ENCODE measurements around the gene PPP1R26.
"Not testable (repeated sequence)": the region's sequence is repeated elsewhere in the genome, so short reads cannot be mapped to it uniquely, and the experiment has no call there.

Gene PPP1R26

GRCh38 chr9:135442075-135442474, 37.5 kb upstream of the PPP1R26 start:
- no peak for DNase-seq (ENCODE audit: low read depth)
- TF ChIP-seq CTCF (IDR thresholded peaks at IDR 0.05; ENCODE audit: low read depth, low read length, missing control alignments): no peak
- H3K4me3 ChIP-seq (ENCODE audit: low read depth, low read length): no peak overlapping the region
- in situ Hi-C loops (cut with HindIII; ENCODE audit: low sequenced_read_pairs): no loop called here

- DNase-seq (ENCODE audit: low read depth): no peak
- no peak for TF ChIP-seq CTCF (IDR thresholded peaks at IDR 0.05; ENCODE audit: low read depth, low read length, missing control alignments)
- in situ Hi-C loops (cut with HindIII; ENCODE audit: low sequenced_read_pairs): no loop called here
Observed at GRCh38 chr9:135443797-135444425, 35.7 kb upstream of the PPP1R26 start.

GRCh38 chr9:135447126-135447525, 32.5 kb upstream of the PPP1R26 start:
- no peak for TF ChIP-seq CTCF (IDR thresholded peaks at IDR 0.05; ENCODE audit: low read depth, low read length, missing control alignments)
- DNase-seq (ENCODE audit: low read depth): no peak
- in situ Hi-C loops (cut with HindIII; ENCODE audit: low sequenced_read_pairs): no loop called here
- no peak overlapping the region for H3K4me3 ChIP-seq (ENCODE audit: low read depth, low read length)

More at GRCh38 chr9:135443797-135444425, 35.7 kb upstream of the PPP1R26 start:
- H3K4me3 ChIP-seq (ENCODE audit: low read depth, low read length): no peak overlapping the region

DNA sequence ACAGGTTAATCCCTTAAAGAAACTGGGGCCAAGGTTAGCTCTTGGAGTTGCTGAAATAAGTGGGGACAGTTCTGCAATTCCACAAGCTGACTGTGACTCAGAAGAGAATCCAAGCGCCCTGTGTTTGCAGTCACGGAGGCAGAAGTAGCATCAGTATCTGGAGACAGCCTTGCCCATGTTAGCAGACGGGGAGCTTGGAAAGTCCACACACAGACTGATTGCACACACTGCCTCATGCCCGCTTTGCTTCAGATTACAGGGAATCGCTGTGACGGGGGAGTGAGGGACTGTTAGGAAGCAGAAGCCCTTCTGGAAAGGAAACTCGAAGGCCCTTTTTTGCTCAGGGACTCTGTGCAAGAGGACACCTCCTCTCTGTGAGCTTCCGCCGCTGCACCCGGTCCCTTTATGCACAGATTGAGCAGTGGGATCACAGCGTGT, 30.9 kb upstream of the PPP1R26 start:
- in situ Hi-C loops (cut with HindIII; ENCODE audit: low sequenced_read_pairs): no loop called here
- no peak for TF ChIP-seq CTCF (IDR thresholded peaks at IDR 0.05; ENCODE audit: low read depth, low read length, missing control alignments)
- no peak overlapping the region for H3K4me3 ChIP-seq (ENCODE audit: low read depth, low read length)
- DNase-seq (ENCODE audit: low read depth): no peak

GRCh38 chr9:135449532-135449931, 30.1 kb upstream of the PPP1R26 start:
- DNase-seq (ENCODE audit: low read depth); H3K4me3 ChIP-seq (ENCODE audit: low read depth, low read length); in situ Hi-C loops (cut with HindIII; ENCODE audit: low sequenced_read_pairs): not testable (repeated sequence)

GRCh38 chr9:135450956-135451355, 28.6 kb upstream of the PPP1R26 start:
- no peak for TF ChIP-seq CTCF (IDR thresholded peaks at IDR 0.05; ENCODE audit: low read depth, low read length, missing control alignments)
- in situ Hi-C loops (cut with HindIII; ENCODE audit: low sequenced_read_pairs): no loop called here
- no peak for DNase-seq (ENCODE audit: low read depth)
- no peak overlapping the region for H3K4me3 ChIP-seq (ENCODE audit: low read depth, low read length)

DNA sequence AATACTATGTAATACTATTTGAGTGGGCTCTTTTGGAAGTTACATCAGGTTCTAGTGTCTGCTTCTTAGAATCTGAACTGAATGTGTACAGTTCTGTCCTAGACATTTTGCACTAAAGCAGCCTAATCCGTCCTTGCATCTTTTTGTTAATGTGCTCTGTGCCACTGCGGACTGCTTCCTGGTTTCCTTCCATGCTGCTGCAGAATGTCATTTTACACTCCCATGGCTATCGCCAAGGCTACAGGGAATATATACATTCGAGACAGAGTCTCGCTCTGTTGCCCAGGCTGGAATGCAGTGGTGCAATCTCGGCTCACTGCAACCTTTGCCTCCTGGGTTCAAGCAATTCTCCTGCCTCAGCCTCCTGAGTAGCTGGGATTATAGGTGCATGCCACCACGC, 27.7 kb upstream of the PPP1R26 start:
- in situ Hi-C loops (cut with HindIII; ENCODE audit: low sequenced_read_pairs); H3K4me3 ChIP-seq (ENCODE audit: low read depth, low read length); DNase-seq (ENCODE audit: low read depth): not testable (repeated sequence)

GRCh38 chr9:135454737-135455136, 24.8 kb upstream of the PPP1R26 start:
- DNase-seq (ENCODE audit: low read depth): no peak
- in situ Hi-C loops (cut with HindIII; ENCODE audit: low sequenced_read_pairs): no loop called here
- no peak overlapping the region for H3K4me3 ChIP-seq (ENCODE audit: low read depth, low read length)
- no peak for TF ChIP-seq CTCF (IDR thresholded peaks at IDR 0.05; ENCODE audit: low read depth, low read length, missing control alignments)

Measured in astrocyte of the cerebellum (primary cell).